K562 (cell line): Measurements from ENCODE around the gene MYO1E. TPM values are rescaled to one million over a fixed set of nuclear protein-coding genes. Genes with fewer than 3 reads are reported as not detected.

ENCODE experiments used
- ATAC-seq: fragments of 200-7000 bp; cut with Tn5 transposase; 3 replicates; pipeline ENCODE4 v1.9.1; 2020; ENCODE audit warnings: moderate library complexity
- BruUV-seq: library from RNA; stranded (reverse); fragments of 400-500 nt; replicated peaks from 2 replicates; lab custom pipeline; 2021; lab: Mats Ljungman, UMichigan
- CTCF ChIA-PET: fragments of 300-600 bp; formaldehyde crosslinking; extraction: SDS; loops from one replicate; lab custom pipeline; 2021; ENCODE audit warnings: low intra/inter-chr PET ratio; lab: Yijun Ruan, JAX
- POLR2A ChIA-PET: fragments of 300-600, 350-650 bp; sonication (Branson Sonifier 250); formaldehyde crosslinking; extraction: SDS; loops from one replicate; lab custom pipeline; 2021; ENCODE audit warnings: antibody characterized with exemption, inconsistent platforms; lab: Yijun Ruan, JAX
- DNase-seq, 4 experiments: peaks; one replicate each; pipeline versions ENCODE4 v3.0.0 to v3.0.0-alpha.2; 2011 to 2018; ENCODE audit warnings: low spot score in 3 of 4, mixed read lengths in 3 of 4; ENCODE audit errors: extremely low read depth in 1 of 4
- FAIRE-seq: peaks from 2 replicates; lab custom pipeline; 2011; peaks lifted over from hg19 to GRCh38; lab: Jason Lieb, UNC
- H2AFZ ChIP-seq: 2 replicates; pipeline ENCODE4 v1.6.0; 2011; ENCODE audit warnings: low read depth, low read length, control low read depth, inconsistent platforms
- H3K27ac ChIP-seq: fragments of 200-600 bp; 3 replicates; pipeline ENCODE4 v1.8.0; 2011; ENCODE audit warnings: low read depth, mild to moderate bottlenecking, control low read depth, inconsistent platforms, low read length, moderate library complexity, mixed read lengths; ENCODE audit errors: extremely low read depth
- H3K27me3 ChIP-seq, 2 experiments: fragments of 300-600 bp in 1 of 2; 2 replicates in 1 of 2; 3 replicates in 1 of 2; pipeline versions ENCODE4 v1.6.0 to v1.8.0; 2011; ENCODE audit warnings: inconsistent platforms in 2 of 2, low read length in 2 of 2, mild to moderate bottlenecking in 1 of 2, mixed read lengths in 1 of 2, moderate library complexity in 1 of 2; ENCODE audit not compliant: control insufficient read depth in 2 of 2, insufficient read depth in 2 of 2
- H3K36me3 ChIP-seq: fragments of 300-600 bp; 3 replicates; pipeline ENCODE4 v1.8.0; 2011; ENCODE audit warnings: mild to moderate bottlenecking, low read length, inconsistent platforms; ENCODE audit not compliant: control insufficient read depth, insufficient read depth
- H3K4me1 ChIP-seq, 2 experiments: fragments of 200-600 bp in 1 of 2; replicated peaks in 1 of 2; 2 replicates in 1 of 2; 3 replicates in 1 of 2; pipeline versions ENCODE4 v1.5.1 to v1.8.0; 2011; ENCODE audit warnings: inconsistent platforms in 2 of 2, low read length in 2 of 2, mild to moderate bottlenecking in 1 of 2, mixed read lengths in 1 of 2, moderate library complexity in 1 of 2; ENCODE audit not compliant: control insufficient read depth in 2 of 2, insufficient read depth in 2 of 2
- H3K4me2 ChIP-seq: 2 replicates; pipeline ENCODE4 v1.6.1; 2011; ENCODE audit warnings: low read length, control low read depth, inconsistent platforms, mixed read lengths; ENCODE audit not compliant: insufficient read depth
- H3K4me3 ChIP-seq: fragments of 200-600 bp; sonication (generic), shearing (Covaris generic); 2 replicates; pipeline ENCODE4 v1.5.1; 2016; ENCODE audit warnings: control low read depth, inconsistent platforms
- H3K79me2 ChIP-seq: fragments of 200-600 bp; 3 replicates; pipeline ENCODE4 v1.8.0; 2011; ENCODE audit warnings: low read length, inconsistent platforms; ENCODE audit not compliant: control insufficient read depth, insufficient read depth
- H3K9ac ChIP-seq, 2 experiments: 2 replicates each; pipeline versions ENCODE4 v1.6.0 to v1.6.1; 2011; ENCODE audit warnings: low read depth in 2 of 2, low read length in 2 of 2, control low read depth in 1 of 2, inconsistent platforms in 1 of 2, mild to moderate bottlenecking in 1 of 2, mixed read lengths in 1 of 2; ENCODE audit not compliant: insufficient read depth in 1 of 2
- H3K9me1 ChIP-seq: one replicate; pipeline ENCODE4 v1.6.0; 2011; ENCODE audit warnings: inconsistent platforms, mild to moderate bottlenecking, low read length, moderate library complexity; ENCODE audit not compliant: control insufficient read depth, insufficient read depth
- H3K9me3 ChIP-seq: replicated peaks from 2 replicates; pipeline ENCODE4 v1.5.1; 2011; ENCODE audit warnings: low read depth, low read length, inconsistent platforms; ENCODE audit not compliant: control insufficient read depth, insufficient read depth
- H4K20me1 ChIP-seq: replicated peaks from 2 replicates; pipeline ENCODE4 v1.6.1; 2011; ENCODE audit warnings: low read length, inconsistent platforms, mixed read lengths; ENCODE audit not compliant: control insufficient read depth, insufficient read depth
- CBFA2T3 ChIP-seq: fragments of 450-650 bp; IDR thresholded peaks from 2 replicates; pipeline ENCODE4 v1.6.1; 2017
- E2F6 ChIP-seq, 2 experiments: IDR thresholded peaks; 2 replicates each; pipeline ENCODE4 v1.6.1; 2011; ENCODE audit warnings: borderline replicate concordance in 1 of 2, control low read depth in 1 of 2, low read depth in 1 of 2, low read length in 1 of 2, mild to moderate bottlenecking in 1 of 2, mixed read lengths in 1 of 2, moderate library complexity in 1 of 2; ENCODE audit not compliant: insufficient read depth in 1 of 2, insufficient read length in 1 of 2, poor library complexity in 1 of 2, severe bottlenecking in 1 of 2; ENCODE audit errors: extremely low read depth in 1 of 2
- FOXM1 ChIP-seq, 2 experiments: fragments of 450-650 bp in 1 of 2; sonication (generic) in 1 of 2; formaldehyde crosslinking in 1 of 2; IDR thresholded peaks; 2 replicates each; pipeline versions ENCODE4 v1.6.1 to v1.9.0; 2017 to 2022; ENCODE audit warnings: low read depth in 2 of 2, mild to moderate bottlenecking in 2 of 2, missing genetic modification reagents in 1 of 2, moderate library complexity in 1 of 2
- GATAD2B ChIP-seq: fragments of 450-650 bp; IDR thresholded peaks from 2 replicates; pipeline ENCODE4 v1.6.1; 2017; ENCODE audit warnings: mild to moderate bottlenecking, borderline replicate concordance
- KDM2B ChIP-seq: fragments of 250-450 bp; sonication (Bioruptor Pico); IDR thresholded peaks from 2 replicates; pipeline ENCODE4 v1.8.0; 2021; ENCODE audit warnings: mild to moderate bottlenecking, moderate library complexity
- NCOR1 ChIP-seq: fragments of 450-650 bp; IDR thresholded peaks from 2 replicates; pipeline ENCODE4 v1.6.1; 2016; ENCODE audit warnings: mild to moderate bottlenecking, moderate library complexity
- NFATC3 ChIP-seq: fragments of 450-650 bp; IDR thresholded peaks from 2 replicates; pipeline ENCODE4 v1.6.1; 2017; ENCODE audit warnings: mild to moderate bottlenecking
- NFIC ChIP-seq: fragments of 450-650 bp; IDR thresholded peaks from 2 replicates; pipeline ENCODE4 v1.6.1; 2017; ENCODE audit warnings: mild to moderate bottlenecking, inconsistent platforms
- NR0B1 ChIP-seq: fragments of 450-650 bp; IDR thresholded peaks from one replicate; pipeline ENCODE4 v1.6.1; 2018; ENCODE audit warnings: mild to moderate bottlenecking, moderate library complexity; ENCODE audit not compliant: partially characterized antibody
- NR2C1 ChIP-seq, 2 experiments: fragments of 450-650 bp; IDR thresholded peaks; 2 replicates each; pipeline ENCODE4 v1.6.1; 2017; ENCODE audit warnings: mild to moderate bottlenecking in 2 of 2, antibody characterized with exemption in 1 of 2, inconsistent platforms in 1 of 2, missing compliant biosample characterization in 1 of 2, missing genetic modification characterization in 1 of 2
- POLR2AphosphoS2 ChIP-seq: IDR thresholded peaks from 2 replicates; pipeline ENCODE4 v1.6.1; 2012; ENCODE audit warnings: low read length, improper control_type of control experiment
- SOX6 ChIP-seq: fragments of 450-650 bp; IDR thresholded peaks from 2 replicates; pipeline ENCODE4 v1.6.1; 2014; ENCODE audit warnings: mild to moderate bottlenecking
- SP2 ChIP-seq: IDR thresholded peaks from 2 replicates; pipeline ENCODE4 v1.6.1; 2011; ENCODE audit warnings: mild to moderate bottlenecking, low read depth, low read length, moderate library complexity; ENCODE audit not compliant: poor library complexity, severe bottlenecking; ENCODE audit errors: extremely low read depth
- TAL1 ChIP-seq: fragments of 450-650 bp; IDR thresholded peaks from 2 replicates; pipeline ENCODE4 v1.6.1; 2016; ENCODE audit warnings: mild to moderate bottlenecking
- TCF3 ChIP-seq: sonication (generic); formaldehyde crosslinking; IDR thresholded peaks from 2 replicates; pipeline ENCODE4 v1.4.0; 2020; ENCODE audit warnings: mild to moderate bottlenecking, missing genetic modification reagents
- ZNF165 ChIP-seq: fragments of 250-450 bp; sonication (Bioruptor Pico); IDR thresholded peaks from 2 replicates; pipeline ENCODE4 v1.4.0; 2020; ENCODE audit warnings: borderline replicate concordance
- ZNF232 ChIP-seq: sonication (generic); formaldehyde crosslinking; IDR thresholded peaks from 2 replicates; pipeline ENCODE4 v1.8.0; 2022; ENCODE audit warnings: mild to moderate bottlenecking, missing genetic modification reagents
- ZNF449 ChIP-seq: fragments of 250-450 bp; sonication (Bioruptor Pico); IDR thresholded peaks from 2 replicates; pipeline ENCODE4 v1.8.0; 2022; ENCODE audit warnings: moderate library complexity, mild to moderate bottlenecking, inconsistent platforms
- WGBS: fragments of 100-300 bp; shearing (Covaris generic); methylation state at CpG from one replicate; pipeline ENCODE4 v1.1.6; 2016; ENCODE audit warnings: low coverage, mixed read lengths; ENCODE audit not compliant: insufficient coverage; ENCODE audit errors: missing lambda C conversion rate; 5-methylcytosine and 5-hydroxymethylcytosine counted together
- in situ Hi-C: fragments of 300-500 bp; cut with MboI; formaldehyde crosslinking; loops from 4 replicates; pipeline ENCODE4 v1.15.0; 2018; ENCODE audit warnings: inconsistent platforms, mixed read lengths
- intact Hi-C: fragments of 100-400 bp; cut with micrococcal nuclease; formaldehyde crosslinking; loops from 2 replicates; pipeline ENCODE4 v1.14.2; 2022
- polyA plus RNA-seq, 8 experiments: library from polyadenylated mRNA; depleted of rRNA in 4 of 8; stranded (reverse) in 5 of 8; unstranded in 3 of 8; fragments of >200 nt; fragmentation: Nextera tagmentation in 2 of 8; fragmentation: Illumina TruSeq in 1 of 8; extraction: Ambion mirVana in 2 of 8; extraction: Trizol in 1 of 8; gene quantifications; 2 replicates each; pipeline versions ENCODE4 v1.2.1 to v1.2.3, GENCODE V29; 2011 to 2014; ENCODE audit warnings: inconsistent platforms in 1 of 8, missing spikeins in 1 of 8
- total RNA-seq, 7 experiments: library from RNA; depleted of rRNA in 6 of 7; stranded (reverse); fragments of >200 nt in 6 of 7; fragmentation: Illumina TruSeq in 2 of 7; extraction: Trizol in 2 of 7; gene quantifications; 2 replicates each; pipeline versions ENCODE4 v1.2.1 to v1.2.3, GENCODE V29; 2011 to 2021; ENCODE audit warnings: low replicate concordance in 1 of 7

MYO1E gene
- total and polyA plus RNA-seq, 9 of the 15 experiments (the other 6 are each of a cell fraction or from before 2014, with no cell fraction given): under 0.01 to 0.44 (median 0.01) TPM; not detected in 6

GRCh38 chr15:59115047-59115446 lies 257.6 kb downstream of the MYO1E start (continued):
- TF ChIP-seq NR0B1: no peak
- no peak for TF ChIP-seq POLR2AphosphoS2
- no peak for TF ChIP-seq KDM2B (CRISPR knock-in tag)
- TF ChIP-seq TAL1: no peak
- TF ChIP-seq ZNF165 (CRISPR knock-in tag): no peak

GRCh38 chr15:59111251-59111650 lies 261.4 kb downstream of the MYO1E start:
- Histone ChIP-seq H3K36me3 (peaks cover 86% of the 10 kb centered on the region), H3K9me1 (no peaks in the 10 kb centered on the region), H3K4me1 (peaks cover 3 to 10% of the 10 kb centered on the region in 2 experiments; a peak in 4 of 5 replicates), H4K20me1 (no peaks in the 10 kb centered on the region; the same call in none of the 2 replicates), H3K79me2 (peaks cover 36% of the 10 kb centered on the region), H2AFZ (no peak overlapping the region), H3K4me3 (no peak overlapping the region), H3K4me2 (no peak overlapping the region), H3K9me3 (no peaks in the 10 kb centered on the region), H3K27me3 (no peaks in the 10 kb centered on the region), H3K9ac (no peak overlapping the region), H3K27ac (no peak overlapping the region)
- no peak for ATAC-seq
- CTCF ChIA-PET: no interaction called here
- no peak for FAIRE-seq
- in situ Hi-C loops (no loop called here), intact Hi-C loops (no loop called here)
- no TSS peak for BruUV-seq
- POLR2A ChIA-PET: interaction anchor here (0.6 to 1.8 kb wide), 4 partner anchors 14 to 871 kb away, joined by 3 to 5 read pairs (median 4); no protein-coding TSS in a partner anchor
- peak in 3 of 4 experiments; percentile 9 to 31 (median 27) for DNase-seq
- WGBS: 30% methylated on average over 4 of the region's 4 CpGs
- TF ChIP-seq NFIC: peak; percentile 41; the same call in 1 of the 2 replicates
- TF ChIP-seq ZNF449 (CRISPR knock-in tag): no peak
- no peak for TF ChIP-seq E2F6 (IDR thresholded peaks at IDR 0.05; ENCODE audit: borderline replicate concordance in 1 of 2, extremely low read depth in 1 of 2, insufficient read depth in 1 of 2, insufficient read length in 1 of 2, low read depth in 1 of 2, low read length in 1 of 2, poor library complexity in 1 of 2, severe bottlenecking in 1 of 2)
- TF ChIP-seq CBFA2T3: peak; percentile 77
- no peak for TF ChIP-seq NR2C1 (IDR thresholded peaks at IDR 0.05)
- TF ChIP-seq NR2C1 (tag; IDR thresholded peaks at IDR 0.05): 0 out of 2 replicates have a peak, but pooled peaks have one; percentile 8
- peak; percentile 70 for TF ChIP-seq SOX6
- 0 out of 2 replicates have a peak, but pooled peaks have one; percentile 22 for TF ChIP-seq GATAD2B
- peak; percentile 75 for TF ChIP-seq NCOR1
- TF ChIP-seq SP2: no peak
- TF ChIP-seq TCF3 (CRISPR knock-in tag): peak; percentile 60
- peak; percentile 79 for TF ChIP-seq TAL1
- no peak for TF ChIP-seq ZNF232 (CRISPR knock-in tag)
- no peak for TF ChIP-seq NFATC3
- TF ChIP-seq FOXM1 (IDR thresholded peaks at IDR 0.05; ENCODE audit: low read depth): peak; percentile 50; the same call in 1 of the 2 replicates
- no peak for TF ChIP-seq FOXM1 (CRISPR knock-in tag; IDR thresholded peaks at IDR 0.05; ENCODE audit: low read depth)
